ENCODE results near the gene PTDSS2.
A peak's percentile ranks its signal among the peaks of the same experiment; 100 is the strongest.

PTDSS2 gene

DNA sequence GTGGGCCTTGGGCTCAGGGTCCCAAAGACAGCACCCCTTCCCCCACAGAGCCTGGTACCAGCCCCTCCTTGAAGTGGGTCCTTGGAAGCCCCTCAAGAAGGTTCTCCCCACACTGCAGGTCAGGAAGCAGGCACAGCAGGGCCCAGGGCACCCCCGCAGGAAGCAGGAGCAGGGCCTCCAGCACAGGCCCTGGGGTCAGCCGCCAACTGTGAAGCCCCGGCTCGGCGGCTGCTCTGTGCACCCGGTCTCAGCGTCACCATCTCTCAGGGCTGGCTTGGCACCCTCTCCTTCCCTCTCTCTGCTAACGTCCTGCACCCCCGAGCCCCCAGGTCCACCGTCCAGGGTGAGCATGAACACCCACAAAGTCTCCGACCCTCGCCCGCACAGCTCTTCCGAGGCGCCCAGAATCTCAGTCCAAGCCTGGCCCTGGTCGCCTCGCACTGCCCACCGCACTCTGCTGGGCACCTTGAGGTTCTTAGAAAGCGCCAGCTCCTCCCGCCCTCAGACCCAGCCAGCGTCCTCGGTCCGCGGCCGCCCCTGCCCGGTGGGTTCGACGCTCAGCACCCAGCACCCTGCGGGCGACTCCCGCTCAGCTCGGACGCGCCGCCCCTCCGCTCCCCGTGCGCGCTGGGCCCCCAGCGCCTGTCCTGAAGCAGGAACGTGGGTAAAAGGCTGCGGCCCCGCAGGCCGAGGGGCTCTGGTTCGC is 33.9 kb upstream of the PTDSS2 start:
- 0 out of 2 replicates have a peak, but pooled peaks have one; percentile 5 for TF ChIP-seq CTCF (IDR thresholded peaks at IDR 0.05; ENCODE audit: control insufficient read depth, extremely low read depth, insufficient read depth)
- DNase-seq (ENCODE audit: low read depth): no peak
- H3K4me3 ChIP-seq (ENCODE audit: low read depth, low read length): peak overlapping the region; percentile 69

GRCh38 chr11:416757-417621 is 33.1 kb upstream of the PTDSS2 start:
- TF ChIP-seq CTCF (IDR thresholded peaks at IDR 0.05; ENCODE audit: control insufficient read depth, extremely low read depth, insufficient read depth): no peak
- peak; percentile 34 for DNase-seq (ENCODE audit: low read depth)
- H3K4me3 ChIP-seq (ENCODE audit: low read depth, low read length): peak overlapping the region; percentile 69

DNA sequence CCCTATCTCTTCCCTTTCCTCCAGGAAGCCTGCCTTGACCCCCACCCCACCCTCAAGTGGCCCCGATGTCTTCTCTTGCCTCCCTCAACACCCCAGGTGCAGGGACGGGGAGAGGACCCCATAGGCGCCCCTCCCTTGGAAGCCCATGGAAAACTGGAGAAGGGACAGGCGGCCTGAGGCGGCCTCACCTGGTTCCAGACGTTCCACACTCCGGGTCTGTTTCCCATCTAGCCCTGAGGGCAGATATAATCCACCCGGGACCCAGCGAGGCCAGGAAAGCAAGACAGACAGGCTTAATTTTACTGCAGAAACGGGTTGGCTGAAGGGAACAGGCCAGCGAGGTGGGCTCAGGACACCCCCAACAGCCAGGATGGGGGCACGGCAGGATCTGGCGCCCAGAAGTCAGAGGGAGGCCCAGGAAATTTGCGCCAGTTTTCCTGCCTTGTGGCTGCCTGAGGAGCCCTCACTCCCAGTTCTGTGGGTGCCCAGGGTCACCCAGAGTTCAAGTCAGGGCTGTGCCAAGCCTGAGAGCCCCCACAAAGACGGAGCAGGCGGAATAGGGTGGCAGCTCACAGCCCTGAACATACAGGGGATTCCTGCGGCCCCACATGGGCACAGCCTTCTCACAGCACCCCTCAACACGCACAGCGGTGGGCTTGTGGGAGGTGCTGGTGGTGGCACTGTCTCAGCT is 32.3 kb upstream of the PTDSS2 start:
- peak overlapping the region; percentile 69 for H3K4me3 ChIP-seq (ENCODE audit: low read depth, low read length)
- TF ChIP-seq CTCF (IDR thresholded peaks at IDR 0.05; ENCODE audit: control insufficient read depth, extremely low read depth, insufficient read depth): no peak

DNA sequence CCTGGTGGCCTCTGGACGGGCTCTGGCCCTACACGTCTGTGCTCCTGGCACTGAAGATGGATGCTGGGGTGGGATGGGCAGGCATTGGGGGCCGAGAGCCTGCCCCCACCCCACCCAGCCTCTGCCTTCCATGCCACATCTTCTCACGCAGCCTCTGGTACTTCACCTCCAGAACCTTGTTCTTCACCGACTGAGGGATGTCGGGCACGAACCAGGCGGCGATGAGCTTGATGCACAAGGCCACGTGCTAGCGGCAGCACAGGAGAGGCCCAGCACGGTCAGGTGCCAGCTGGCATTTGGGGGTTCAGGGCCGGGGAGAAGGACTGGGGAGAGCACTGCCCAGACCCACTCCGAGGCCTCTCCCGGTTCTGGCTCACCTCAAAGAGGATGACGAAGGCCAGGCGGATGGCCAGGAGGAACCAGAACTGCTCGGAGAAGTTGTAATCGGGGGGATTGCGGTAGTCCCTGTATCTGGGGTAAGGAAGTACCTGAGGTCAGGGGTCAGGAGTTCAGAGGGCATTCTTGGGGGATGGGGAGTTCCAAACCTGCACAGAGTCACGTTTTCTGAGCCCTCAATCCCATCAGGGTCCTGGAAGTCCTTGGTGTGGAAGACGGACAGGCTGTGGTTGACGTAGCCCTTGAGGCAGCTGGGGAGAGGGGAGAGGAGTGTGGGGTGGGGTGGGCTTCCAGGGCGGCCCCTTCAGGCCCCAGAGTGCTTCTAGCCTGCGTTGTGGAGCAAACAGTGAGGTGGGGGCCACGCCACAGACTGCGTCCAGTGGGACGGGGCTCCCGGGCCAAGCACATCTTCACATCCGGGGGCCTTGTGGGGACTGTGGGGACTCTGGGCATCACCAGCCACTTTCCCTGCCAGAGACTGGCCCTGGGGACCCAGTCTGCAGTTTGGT is 31.5 kb upstream of the PTDSS2 start:
- TF ChIP-seq CTCF (IDR thresholded peaks at IDR 0.05; ENCODE audit: control insufficient read depth, extremely low read depth, insufficient read depth): no peak
- DNase-seq (ENCODE audit: low read depth): no peak
- H3K4me3 ChIP-seq (ENCODE audit: low read depth, low read length): no peak overlapping the region

More for the DNA sequence above, 32.3 kb upstream of the PTDSS2 start:
- DNase-seq (ENCODE audit: low read depth): no peak

DNA sequence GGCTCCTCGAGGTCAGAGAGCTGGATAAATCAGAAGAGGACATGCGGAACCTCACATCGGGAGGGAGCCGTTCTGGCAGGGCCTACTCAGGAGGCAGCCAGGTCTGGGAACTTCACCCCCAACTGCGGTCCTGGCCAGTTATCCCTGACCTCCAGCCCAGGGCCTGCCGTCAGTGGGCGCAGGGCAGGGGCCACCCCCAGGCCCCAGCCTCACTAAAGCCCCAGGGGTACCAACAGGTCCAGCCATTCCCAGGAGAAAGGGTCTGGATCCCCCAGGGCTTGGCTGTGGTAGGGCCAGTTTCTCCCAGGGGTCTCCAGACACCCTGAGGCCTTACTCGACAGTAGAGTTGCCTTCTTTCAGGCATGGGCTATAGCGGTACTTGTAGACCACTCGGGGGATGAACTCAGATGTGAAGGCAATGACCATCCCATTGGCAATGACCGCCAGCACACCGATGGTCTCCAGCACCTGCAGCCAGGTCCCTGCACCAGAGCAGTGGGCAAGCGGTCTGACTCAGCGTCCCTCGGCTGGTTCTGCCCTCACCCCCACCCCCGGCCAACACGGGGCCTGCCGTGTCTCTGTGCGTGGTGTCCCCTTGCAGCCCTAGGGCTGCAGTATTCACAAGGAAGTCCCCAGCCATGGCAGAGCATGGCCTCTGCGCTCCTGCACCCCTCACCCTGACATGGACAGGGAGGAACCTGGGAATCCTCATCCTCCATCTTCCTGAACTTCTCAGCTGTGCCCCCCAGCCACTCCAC is 30.7 kb upstream of the PTDSS2 start:
- no peak for TF ChIP-seq CTCF (IDR thresholded peaks at IDR 0.05; ENCODE audit: control insufficient read depth, extremely low read depth, insufficient read depth)
- no peak overlapping the region for H3K4me3 ChIP-seq (ENCODE audit: low read depth, low read length)
- no peak for DNase-seq (ENCODE audit: low read depth)
